A549 (cell line): ENCODE results near the gene ESPN.

Source experiments
- CTCF ChIP-seq: fragments of >200 bp; sonication (Bioruptor Twin); formaldehyde crosslinking; IDR thresholded peaks from 3 replicates; pipeline ENCODE4 v1.5.1; 2016
- EP300 ChIP-seq, 2 experiments: fragments of >200 bp; sonication (Bioruptor Twin); formaldehyde crosslinking; IDR thresholded peaks; 2 replicates in 1 of 2; 3 replicates in 1 of 2; pipeline ENCODE4 v1.6.1; 2016 to 2017
- MAFK ChIP-seq: fragments of 450-650 bp; IDR thresholded peaks from 2 replicates; pipeline ENCODE4 v1.6.1; 2014; ENCODE audit not compliant: partially characterized antibody
- NFE2L2 ChIP-seq: fragments of 150-350 bp; conservative IDR thresholded peaks from 2 replicates; pipeline ENCODE4 v1.6.1; 2014; ENCODE audit warnings: low read length
- NR3C1 ChIP-seq: fragments of >200 bp; sonication (Bioruptor Twin); formaldehyde crosslinking; IDR thresholded peaks from 3 replicates; pipeline ENCODE4 v1.6.1; 2017
- POLR2A ChIP-seq: IDR thresholded peaks from 2 replicates; pipeline ENCODE4 v1.6.1; 2012; ENCODE audit warnings: mild to moderate bottlenecking, low read length
- RARB ChIP-seq: fragments of 250-450 bp; sonication (Bioruptor Pico); IDR thresholded peaks from 2 replicates; pipeline ENCODE4 v1.8.0; 2021; ENCODE audit warnings: mild to moderate bottlenecking, moderate library complexity
- USF2 ChIP-seq: fragments of 450-650 bp; IDR thresholded peaks from 2 replicates; pipeline ENCODE4 v1.6.1; 2014; ENCODE audit warnings: antibody characterized with exemption

GRCh38 chr1:6476483-6476882, 51.9 kb downstream of the ESPN start:
- no peak for TF ChIP-seq RARB (CRISPR knock-in tag)
- TF ChIP-seq CTCF: no peak
- no peak for TF ChIP-seq POLR2A
- TF ChIP-seq NR3C1: no peak
- no peak for TF ChIP-seq NFE2L2
- TF ChIP-seq USF2: no peak
- no peak for TF ChIP-seq EP300 (IDR thresholded peaks at IDR 0.05)
- TF ChIP-seq MAFK: no peak
